IMR-90 (cell line): ENCODE results near the gene CDON. TPM values are rescaled to one million over a fixed set of nuclear protein-coding genes. Genes with fewer than 3 reads are reported as not detected.

Experiments
- ATAC-seq: fragments of 200-7000 bp; cut with Tn5 transposase; 2 replicates; pipeline ENCODE4 v1.9.1; 2020; ENCODE audit warnings: low read depth, mild to moderate bottlenecking, moderate library complexity
- BruUV-seq: library from RNA; stranded (reverse); fragments of 400-500 nt; replicated peaks from 2 replicates; lab custom pipeline; 2021; lab: Mats Ljungman, UMichigan
- CTCF ChIA-PET: fragments of 300-600 bp; formaldehyde crosslinking; extraction: SDS; loops from one replicate; lab custom pipeline; 2021; ENCODE audit warnings: antibody characterized with exemption; lab: Yijun Ruan, JAX
- POLR2A ChIA-PET: fragments of 300-600 bp; sonication (Branson Sonifier 250); formaldehyde crosslinking; loops from one replicate; lab custom pipeline; 2022; ENCODE audit warnings: antibody characterized with exemption; ENCODE audit not compliant: unreplicated experiment; lab: Charles Lee
- DNase-seq: peaks from one replicate; pipeline ENCODE4 v3.0.0; 2013
- H2AFZ ChIP-seq: replicated peaks from 2 replicates; pipeline ENCODE3; 2013; ENCODE audit warnings: low read length, mild to moderate bottlenecking; ENCODE audit not compliant: poor library complexity
- H2AK5ac ChIP-seq: 2 replicates; pipeline ENCODE4 v1.6.1; 2013; ENCODE audit warnings: low read depth, low read length, inconsistent platforms
- H2AK9ac ChIP-seq: replicated peaks from 2 replicates; pipeline ENCODE3; 2013; ENCODE audit warnings: mild to moderate bottlenecking, low read depth, low read length, moderate library complexity; ENCODE audit not compliant: poor library complexity
- H2BK120ac ChIP-seq: 2 replicates; pipeline ENCODE4 v1.6.1; 2013; ENCODE audit warnings: low read depth, low read length, inconsistent platforms
- H2BK15ac ChIP-seq: 3 replicates; pipeline ENCODE4 v1.6.1; 2013; ENCODE audit warnings: low read depth, low read length, inconsistent platforms
- H2BK20ac ChIP-seq: 2 replicates; pipeline ENCODE4 v1.6.1; 2013; ENCODE audit warnings: low read depth, mild to moderate bottlenecking, inconsistent platforms, low read length, moderate library complexity
- H2BK5ac ChIP-seq: 2 replicates; pipeline ENCODE4 v1.6.1; 2013; ENCODE audit warnings: mild to moderate bottlenecking, low read depth, low read length, inconsistent platforms; ENCODE audit not compliant: poor library complexity, severe bottlenecking
- H3K14ac ChIP-seq: replicated peaks from 2 replicates; pipeline ENCODE4 v1.6.1; 2013; ENCODE audit warnings: low read depth, low read length, inconsistent platforms
- H3K18ac ChIP-seq: 2 replicates; pipeline ENCODE4 v1.6.1; 2013; ENCODE audit warnings: low read depth, low read length, control low read depth
- H3K23ac ChIP-seq: 2 replicates; pipeline ENCODE4 v1.6.1; 2013; ENCODE audit warnings: low read depth, low read length, inconsistent platforms
- H3K27ac ChIP-seq: 2 replicates; pipeline ENCODE4 v1.5.1; 2013; ENCODE audit warnings: mild to moderate bottlenecking, control low read depth, low read length; ENCODE audit not compliant: insufficient read depth
- H3K27me3 ChIP-seq: 2 replicates; pipeline ENCODE4 v1.6.1; 2013; ENCODE audit warnings: low read length; ENCODE audit not compliant: control insufficient read depth, insufficient read depth
- H3K36me3 ChIP-seq: 2 replicates; pipeline ENCODE4 v1.6.1; 2013; ENCODE audit warnings: low read length, mixed read lengths; ENCODE audit not compliant: control insufficient read depth, insufficient read depth
- H3K4ac ChIP-seq: 2 replicates; pipeline ENCODE4 v1.6.1; 2013; ENCODE audit warnings: low read depth, low read length, inconsistent platforms
- H3K4me1 ChIP-seq: 2 replicates; pipeline ENCODE4 v1.6.1; 2013; ENCODE audit warnings: low read length, mixed read lengths; ENCODE audit not compliant: control insufficient read depth, insufficient read depth
- H3K4me2 ChIP-seq: 2 replicates; pipeline ENCODE4 v1.6.1; 2013; ENCODE audit warnings: low read depth, mild to moderate bottlenecking, control low read depth, low read length, moderate library complexity
- H3K4me3 ChIP-seq: 2 replicates; pipeline ENCODE4 v1.5.1; 2013; ENCODE audit warnings: low read depth, mild to moderate bottlenecking, control low read depth, low read length, moderate library complexity; ENCODE audit not compliant: insufficient read depth
- H3K56ac ChIP-seq: 2 replicates; pipeline ENCODE4 v1.6.1; 2013; ENCODE audit warnings: low read length, inconsistent platforms; ENCODE audit not compliant: insufficient read depth; ENCODE audit errors: extremely low read depth
- H3K79me1 ChIP-seq, 2 experiments: 2 replicates each; pipeline ENCODE4 v1.6.1; 2013; ENCODE audit warnings: low read length in 2 of 2, inconsistent platforms in 1 of 2, low read depth in 1 of 2
- H3K9ac ChIP-seq: 2 replicates; pipeline ENCODE4 v1.6.1; 2013; ENCODE audit warnings: low read depth, low read length, control low read depth
- H3K9me1 ChIP-seq: 2 replicates; pipeline ENCODE4 v1.6.1; 2013; ENCODE audit warnings: low read length, inconsistent platforms; ENCODE audit not compliant: insufficient read depth
- H3K9me3 ChIP-seq: 2 replicates; pipeline ENCODE4 v1.6.1; 2013; ENCODE audit warnings: low read length; ENCODE audit not compliant: control insufficient read depth, insufficient read depth
- H4K20me1 ChIP-seq: 2 replicates; pipeline ENCODE4 v1.6.1; 2013; ENCODE audit warnings: low read length, inconsistent platforms; ENCODE audit not compliant: insufficient read depth
- H4K5ac ChIP-seq: 2 replicates; pipeline ENCODE4 v1.6.1; 2013; ENCODE audit warnings: mild to moderate bottlenecking, low read depth, low read length, control low read depth
- H4K8ac ChIP-seq, 2 experiments: 2 replicates each; pipeline ENCODE4 v1.6.1; 2013; ENCODE audit warnings: low read depth in 2 of 2, low read length in 2 of 2, control low read depth in 1 of 2, inconsistent platforms in 1 of 2
- H4K91ac ChIP-seq: 2 replicates; pipeline ENCODE4 v1.6.1; 2013; ENCODE audit warnings: low read depth, low read length, inconsistent platforms; ENCODE audit not compliant: insufficient read depth
- CEBPB ChIP-seq: IDR thresholded peaks from 2 replicates; pipeline ENCODE4 v1.6.1; 2012; ENCODE audit warnings: low read depth, low read length, improper control_type of control experiment
- CHD1 ChIP-seq: IDR thresholded peaks from 2 replicates; pipeline ENCODE4 v1.6.1; 2012; ENCODE audit warnings: low read depth, low read length, improper control_type of control experiment
- CTCF ChIP-seq: conservative IDR thresholded peaks from 2 replicates; pipeline ENCODE4 v1.5.1; 2012; ENCODE audit warnings: mild to moderate bottlenecking, low read depth, low read length, improper control_type of control experiment
- FOS ChIP-seq: fragments of 150-350 bp; IDR thresholded peaks from 2 replicates; pipeline ENCODE4 v1.6.1; 2016; ENCODE audit warnings: low read depth, low read length
- MAFK ChIP-seq: IDR thresholded peaks from 2 replicates; pipeline ENCODE4 v1.6.1; 2012; ENCODE audit warnings: low read depth, low read length, improper control_type of control experiment
- NFE2L2 ChIP-seq: fragments of 150-350 bp; IDR thresholded peaks from 2 replicates; pipeline ENCODE4 v1.6.1; 2016; ENCODE audit warnings: low read depth, mild to moderate bottlenecking, low read length
- POLR2A ChIP-seq: IDR thresholded peaks from 2 replicates; pipeline ENCODE4 v1.6.1; 2012; ENCODE audit warnings: mild to moderate bottlenecking, low read depth, low read length
- RAD21 ChIP-seq: IDR thresholded peaks from 2 replicates; pipeline ENCODE4 v1.6.1; 2012; ENCODE audit warnings: low read length, improper control_type of control experiment
- RCOR1 ChIP-seq: IDR thresholded peaks from 2 replicates; pipeline ENCODE4 v1.6.1; 2012; ENCODE audit warnings: mild to moderate bottlenecking, low read length, improper control_type of control experiment; ENCODE audit not compliant: insufficient replicate concordance
- RFX5 ChIP-seq: IDR thresholded peaks from 2 replicates; pipeline ENCODE4 v1.8.0; 2012; ENCODE audit warnings: low read depth, mild to moderate bottlenecking, low read length, moderate library complexity
- SMC3 ChIP-seq: fragments of 150-350 bp; IDR thresholded peaks from 2 replicates; pipeline ENCODE4 v1.6.1; 2016; ENCODE audit warnings: low read depth, mild to moderate bottlenecking, antibody characterized with exemption, low read length, moderate library complexity
- WGBS, 2 experiments: methylation state at CpG; one replicate each; pipeline versions ENCODE4 v1.1.5 to v1.1.7; 2013; ENCODE audit warnings: missing lambda C conversion rate in 2 of 2; ENCODE audit not compliant: insufficient read length in 1 of 2; ENCODE audit errors: extremely low coverage in 2 of 2; 5-methylcytosine and 5-hydroxymethylcytosine counted together
- dilution Hi-C: fragments of 300-500 bp; cut with HindIII; formaldehyde crosslinking; loops from one replicate; pipeline ENCODE4 v1.14.3; 2018; ENCODE audit warnings: low sequenced_read_pairs; ENCODE audit not compliant: unreplicated experiment
- in situ Hi-C: fragments of 300-500 bp; cut with MboI; formaldehyde crosslinking; loops from 3 replicates; pipeline ENCODE4 v1.14.3; 2019; ENCODE audit warnings: low sequenced_read_pairs, inconsistent platforms, mixed read lengths
- intact Hi-C: fragments of 100-400 bp; cut with micrococcal nuclease; formaldehyde crosslinking; loops from 2 replicates; pipeline ENCODE4 v1.10.0; 2022
- polyA plus RNA-seq, 3 experiments: library from polyadenylated mRNA; depleted of rRNA; stranded (reverse); fragments of >200 nt; gene quantifications; 2 replicates each; pipeline ENCODE4 v1.2.3, GENCODE V29; 2012; ENCODE audit warnings: low replicate concordance in 1 of 3
- total RNA-seq: library from RNA; depleted of rRNA; stranded (reverse); fragments of >200 nt; gene quantifications from 2 replicates; pipeline ENCODE4 v1.2.3, GENCODE V29; 2012

Gene CDON
- total and polyA plus RNA-seq, 2 of the 4 experiments (the other 2 are of a cell fraction) = 1.2 to 3.8 TPM

GRCh38 chr11:125999234-125999880, 63.3 kb downstream of the CDON start:
- H3K23ac ChIP-seq = no peak overlapping the region
- no peak overlapping the region for H4K5ac ChIP-seq
- H2BK20ac ChIP-seq = no peak overlapping the region
- H2AK5ac ChIP-seq = no peak overlapping the region
- H3K4me2 ChIP-seq = no peak overlapping the region
- no peaks in the 10 kb centered on the region for H3K9me3 ChIP-seq
- H3K4me3 ChIP-seq = no peak overlapping the region
- no peak overlapping the region for H3K14ac ChIP-seq
- H2AK9ac ChIP-seq = no peak overlapping the region
- H3K79me1 ChIP-seq = no peaks in the 10 kb centered on the region
- ChIA-PET POLR2A (no interaction called here), CTCF (no interaction called here)
- no peak overlapping the region for H4K8ac ChIP-seq
- H2BK120ac ChIP-seq = no peak overlapping the region
- H3K18ac ChIP-seq = no peak overlapping the region
- H3K9me1 ChIP-seq = no peaks in the 10 kb centered on the region
- TF ChIP-seq CTCF = no peak
- TF ChIP-seq CHD1 = no peak
- no peak for TF ChIP-seq SMC3
- no peak for TF ChIP-seq CEBPB
- no peak for TF ChIP-seq RCOR1
- no peak for TF ChIP-seq FOS
- TF ChIP-seq POLR2A = no peak
- no peak for TF ChIP-seq NFE2L2
- no peak for TF ChIP-seq RFX5
- TF ChIP-seq MAFK = no peak
- no peak for TF ChIP-seq RAD21
- H4K20me1 ChIP-seq = no peaks in the 10 kb centered on the region
- no peaks in the 10 kb centered on the region for H3K36me3 ChIP-seq
- H3K4ac ChIP-seq = no peak overlapping the region
- H3K56ac ChIP-seq = no peak overlapping the region
- H4K91ac ChIP-seq = no peak overlapping the region
- BruUV-seq = no TSS peak
- ATAC-seq (no peak), DNase-seq (no peak)
- H3K4me1 ChIP-seq = no peaks in the 10 kb centered on the region
- H2BK15ac ChIP-seq = no peak overlapping the region
- peaks cover 3% of the 10 kb centered on the region; the same call in 1 of the 2 replicates for H3K27me3 ChIP-seq
- intact Hi-C loops (no loop called here), in situ Hi-C loops (no loop called here), dilution Hi-C loops (no loop called here)
- H3K9ac ChIP-seq = no peak overlapping the region
- H2AFZ ChIP-seq = no peak overlapping the region
- H3K27ac ChIP-seq = no peak overlapping the region
- WGBS, 2 experiments = 91% methylated on average over 4 of the region's 6 CpGs; no CpG with 5 or more reads in 1 of the 2 experiments
- H2BK5ac ChIP-seq = no peak overlapping the region
